ENCODE data around the gene DYNC1LI1. TPM values are rescaled to one million over a fixed set of nuclear protein-coding genes. Genes with fewer than 3 reads are reported as not detected.

DYNC1LI1 gene
- total and polyA plus RNA-seq, 2 of the 4 experiments (the other 2 are of a cell fraction): 25.2 to 30.8 TPM

DNA sequence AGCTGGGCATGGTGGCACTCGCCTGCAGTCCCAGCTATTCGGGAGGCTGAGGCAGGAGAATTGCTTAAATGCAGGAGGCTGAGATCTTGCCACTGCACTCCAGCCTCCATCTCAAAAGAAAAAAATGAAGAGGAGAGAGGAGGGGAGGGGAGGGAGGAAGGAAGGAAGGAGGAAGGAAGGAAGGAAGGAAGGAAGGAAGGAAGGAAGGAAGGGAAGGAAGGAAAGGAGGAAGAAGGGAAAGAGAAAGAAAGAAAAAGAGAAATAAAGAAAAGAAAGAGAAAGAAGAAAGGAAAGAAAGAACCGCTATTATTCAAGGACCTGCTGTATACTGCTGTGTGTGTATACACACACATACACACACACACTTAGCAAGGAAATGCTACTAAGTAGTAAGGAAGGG is 35.6 kb upstream of the DYNC1LI1 start:
- Histone ChIP-seq H2BK15ac (ENCODE audit: low read depth, low read length) (no peak overlapping the region), H3K18ac (ENCODE audit: low read depth, low read length) (no peak overlapping the region), H2AK9ac (replicated peaks; ENCODE audit: low read depth, low read length, poor library complexity) (no peak overlapping the region), H2BK5ac (ENCODE audit: low read depth, low read length, poor library complexity, severe bottlenecking) (no peak overlapping the region), H3K27ac (ENCODE audit: insufficient read depth, low read length) (no peak overlapping the region), H3K9ac (ENCODE audit: low read depth, low read length) (no peak overlapping the region), H3K36me3 (ENCODE audit: control insufficient read depth, insufficient read depth, low read length) (no peaks in the 10 kb centered on the region), H3K56ac (ENCODE audit: extremely low read depth, insufficient read depth, low read length) (no peak overlapping the region), H3K9me1 (ENCODE audit: insufficient read depth, low read length) (no peaks in the 10 kb centered on the region), H3K79me1 (ENCODE audit: low read depth in 1 of 2, low read length in 2 of 2) (no peaks in the 10 kb centered on the region), H3K4me3 (ENCODE audit: insufficient read depth, low read depth, low read length) (no peak overlapping the region), H4K20me1 (ENCODE audit: insufficient read depth, low read length) (no peaks in the 10 kb centered on the region), H3K14ac (replicated peaks; ENCODE audit: low read depth, low read length) (no peak overlapping the region), H4K8ac (ENCODE audit: low read depth in 2 of 2, low read length in 2 of 2) (no peak overlapping the region), H2BK120ac (ENCODE audit: low read depth, low read length) (no peak overlapping the region), H3K9me3 (ENCODE audit: control insufficient read depth, insufficient read depth, low read length) (no peaks in the 10 kb centered on the region), H2BK20ac (ENCODE audit: low read depth, low read length) (no peak overlapping the region), H2AK5ac (ENCODE audit: low read depth, low read length) (no peak overlapping the region), H3K23ac (ENCODE audit: low read depth, low read length) (no peak overlapping the region), H2AFZ (replicated peaks; ENCODE audit: low read length, poor library complexity) (no peak overlapping the region), H3K27me3 (ENCODE audit: control insufficient read depth, insufficient read depth, low read length) (no peaks in the 10 kb centered on the region), H3K4ac (ENCODE audit: low read depth, low read length) (no peak overlapping the region), H3K4me1 (ENCODE audit: control insufficient read depth, insufficient read depth, low read length) (no peaks in the 10 kb centered on the region), H3K4me2 (ENCODE audit: low read depth, low read length) (no peak overlapping the region), H4K5ac (ENCODE audit: low read depth, low read length) (no peak overlapping the region), H4K91ac (ENCODE audit: insufficient read depth, low read depth, low read length) (no peak overlapping the region)
- TF ChIP-seq CEBPB (IDR thresholded peaks at IDR 0.05; ENCODE audit: low read depth, low read length) (no peak), MAFK (IDR thresholded peaks at IDR 0.05; ENCODE audit: low read depth, low read length) (no peak), RAD21 (IDR thresholded peaks at IDR 0.05; ENCODE audit: low read length) (no peak), RCOR1 (IDR thresholded peaks at IDR 0.05; ENCODE audit: insufficient replicate concordance, low read length) (no peak), RFX5 (IDR thresholded peaks at IDR 0.05; ENCODE audit: low read depth, low read length) (no peak)
- dilution Hi-C loops (cut with HindIII; ENCODE audit: low sequenced_read_pairs, unreplicated experiment): no loop called here
- no CpG with 5 or more reads among the region's 3 CpGs for WGBS, 2 experiments (ENCODE audit: extremely low coverage in 2 of 2, insufficient read length in 1 of 2)
- no TSS peak for BruUV-seq (replicated peaks)
- ATAC-seq (ENCODE audit: low read depth) (no peak), DNase-seq (no peak)
- POLR2A ChIA-PET (ENCODE audit: unreplicated experiment): interaction anchor here (0.5 kb wide), 1 partner anchor 10 kb away, joined by 9 read pairs; no protein-coding TSS in a partner anchor
- intact Hi-C loops (cut with micrococcal nuclease): no loop called here
- CTCF ChIA-PET: no interaction called here
- in situ Hi-C loops (cut with MboI; ENCODE audit: low sequenced_read_pairs): no loop called here

All from IMR-90 (cell line).